NOMO-1 (cell line): ENCODE measurements around the gene FTCD.

Experiments
- DNase-seq, 2 experiments: peaks; one replicate each; lab custom pipeline; 2025; ENCODE audit not compliant: unreplicated experiment in 2 of 2; lab: John Stamatoyannopoulos, UW

Gene FTCD

DNA sequence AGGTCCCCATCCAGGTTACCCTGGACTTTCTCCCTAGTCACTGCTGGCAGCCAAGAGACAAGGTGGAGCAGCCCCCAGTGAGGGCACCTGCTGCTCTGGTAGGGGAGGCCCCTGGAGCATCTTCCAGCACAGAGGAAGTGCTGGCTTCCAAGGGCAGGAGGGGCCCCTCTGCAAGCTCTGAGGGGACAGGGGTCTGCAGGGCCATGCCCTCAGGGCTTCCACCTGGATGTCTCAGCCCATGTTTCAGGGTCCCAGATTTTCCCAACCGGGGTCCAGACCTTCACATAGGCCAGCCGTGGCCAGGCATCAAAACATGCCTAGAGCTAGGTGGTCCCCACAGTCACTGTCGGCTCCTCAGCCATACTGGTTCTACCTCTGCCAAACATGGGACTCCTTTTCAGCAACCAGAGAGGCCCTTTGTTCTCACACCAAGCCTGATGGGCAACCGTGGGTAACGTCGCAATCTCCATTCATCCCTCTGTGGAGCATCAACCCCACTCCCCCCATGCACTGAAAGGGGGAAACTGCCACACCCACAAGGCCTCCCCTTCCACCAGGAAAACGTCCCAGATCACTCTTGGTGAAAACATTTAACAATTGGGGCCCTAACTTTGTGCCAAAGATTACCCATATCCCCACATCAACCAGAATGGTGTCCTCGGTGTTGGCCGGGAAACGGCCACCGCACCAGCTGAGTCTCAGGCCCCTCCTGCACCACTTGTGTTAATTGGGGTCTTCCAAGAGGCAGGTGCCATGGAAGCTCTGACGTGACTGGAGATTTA, 59.4 kb downstream of the FTCD start:
- no peak for DNase-seq

DNA sequence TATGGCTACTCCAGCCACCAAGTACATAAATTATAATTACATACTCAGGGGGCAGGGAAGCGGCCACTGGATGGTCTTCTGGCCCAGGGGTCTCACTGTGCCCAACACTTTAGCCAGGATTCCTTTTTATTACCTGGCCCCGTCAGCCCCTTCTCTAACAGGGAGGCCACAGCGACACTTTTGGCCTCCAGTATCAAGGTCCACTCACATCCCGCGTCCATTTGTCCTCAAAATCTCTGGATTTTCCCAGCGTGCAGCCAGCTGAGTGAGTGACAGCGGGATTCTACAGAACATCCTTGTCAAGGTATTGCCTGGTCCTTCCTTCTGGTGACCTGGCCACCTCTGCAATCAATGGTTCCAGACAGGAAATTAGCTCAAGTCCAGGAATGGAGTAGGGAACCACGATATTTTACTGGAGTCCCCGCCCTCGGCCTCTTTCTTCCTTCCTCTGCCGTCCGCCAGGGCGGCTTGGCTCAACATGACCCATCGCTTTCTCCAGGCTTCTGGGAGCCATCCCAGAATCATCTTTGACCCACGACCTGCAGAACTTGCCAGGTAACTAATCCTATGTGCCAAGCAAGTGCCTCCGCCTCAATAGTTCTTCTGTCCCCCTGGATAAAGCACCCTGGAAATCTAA, 60.2 kb downstream of the FTCD start:
- DNase-seq: no peak

DNA sequence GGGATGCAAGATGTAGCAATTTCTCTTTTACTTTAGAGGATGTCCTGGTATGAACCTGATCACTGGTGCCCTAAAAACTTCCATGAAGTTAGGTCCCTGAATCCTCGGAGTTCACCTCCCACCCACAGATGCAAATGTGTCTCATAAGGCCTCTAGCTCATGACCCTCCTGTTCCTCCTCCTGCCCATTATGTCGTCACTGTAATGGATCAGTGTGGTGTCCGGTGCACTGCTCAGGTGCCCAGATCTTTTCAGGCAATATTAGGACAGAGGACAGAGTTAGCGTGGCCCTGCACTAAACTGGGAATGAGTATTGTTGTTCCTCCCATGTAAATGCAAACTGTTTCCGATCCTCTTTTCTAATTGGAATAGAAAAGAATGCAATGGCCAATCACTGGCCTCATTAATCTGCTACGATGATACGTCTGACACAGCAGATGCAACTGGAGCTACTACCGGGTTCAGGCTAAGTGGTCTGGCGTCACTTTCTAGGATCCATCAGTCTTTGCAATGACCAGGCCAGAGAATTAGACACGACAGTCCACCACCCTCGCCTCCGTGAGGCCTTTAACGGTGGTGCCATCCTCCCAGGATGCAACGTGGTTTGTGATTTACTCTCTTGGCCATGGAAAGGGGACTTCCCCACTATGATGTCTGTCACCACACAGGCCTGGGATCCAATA, 60.8 kb downstream of the FTCD start:
- DNase-seq: no peak

DNA sequence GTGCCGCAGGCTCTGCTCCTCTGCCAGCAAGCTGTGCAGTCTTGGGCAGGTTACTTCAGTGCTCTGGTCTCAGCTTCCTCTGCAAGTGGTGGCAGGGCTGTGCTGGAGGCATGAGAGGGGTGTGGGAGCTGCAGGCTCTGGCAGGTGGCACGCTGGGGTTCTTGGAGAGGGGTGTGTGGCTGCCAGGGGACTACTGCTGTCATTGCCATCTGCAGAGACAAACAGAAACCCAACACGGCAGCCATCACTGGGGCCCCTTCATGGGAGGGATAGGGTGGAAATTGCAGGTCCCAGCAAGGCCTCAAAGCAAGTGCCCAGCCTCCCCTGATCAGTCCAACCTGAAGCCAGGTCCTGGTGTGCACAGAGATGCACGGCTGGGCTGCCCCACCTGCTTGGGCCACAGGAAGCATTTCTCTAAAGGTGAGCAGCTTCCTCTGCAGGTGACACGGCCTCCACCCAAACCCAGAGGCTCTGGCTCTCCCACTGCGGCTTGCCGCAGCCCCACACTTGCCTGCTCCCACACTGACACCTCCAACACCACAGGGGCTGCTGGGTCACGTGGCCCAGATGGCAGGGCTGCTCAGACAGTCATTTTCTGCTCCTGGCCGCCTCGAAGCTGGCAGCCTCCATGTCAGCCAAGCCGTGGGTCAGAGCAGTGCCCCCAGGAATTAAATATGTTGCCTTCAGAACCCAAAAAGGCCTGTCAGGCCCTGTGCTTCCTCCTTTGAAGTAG, 61.5 kb downstream of the FTCD start:
- DNase-seq: no peak

DNA sequence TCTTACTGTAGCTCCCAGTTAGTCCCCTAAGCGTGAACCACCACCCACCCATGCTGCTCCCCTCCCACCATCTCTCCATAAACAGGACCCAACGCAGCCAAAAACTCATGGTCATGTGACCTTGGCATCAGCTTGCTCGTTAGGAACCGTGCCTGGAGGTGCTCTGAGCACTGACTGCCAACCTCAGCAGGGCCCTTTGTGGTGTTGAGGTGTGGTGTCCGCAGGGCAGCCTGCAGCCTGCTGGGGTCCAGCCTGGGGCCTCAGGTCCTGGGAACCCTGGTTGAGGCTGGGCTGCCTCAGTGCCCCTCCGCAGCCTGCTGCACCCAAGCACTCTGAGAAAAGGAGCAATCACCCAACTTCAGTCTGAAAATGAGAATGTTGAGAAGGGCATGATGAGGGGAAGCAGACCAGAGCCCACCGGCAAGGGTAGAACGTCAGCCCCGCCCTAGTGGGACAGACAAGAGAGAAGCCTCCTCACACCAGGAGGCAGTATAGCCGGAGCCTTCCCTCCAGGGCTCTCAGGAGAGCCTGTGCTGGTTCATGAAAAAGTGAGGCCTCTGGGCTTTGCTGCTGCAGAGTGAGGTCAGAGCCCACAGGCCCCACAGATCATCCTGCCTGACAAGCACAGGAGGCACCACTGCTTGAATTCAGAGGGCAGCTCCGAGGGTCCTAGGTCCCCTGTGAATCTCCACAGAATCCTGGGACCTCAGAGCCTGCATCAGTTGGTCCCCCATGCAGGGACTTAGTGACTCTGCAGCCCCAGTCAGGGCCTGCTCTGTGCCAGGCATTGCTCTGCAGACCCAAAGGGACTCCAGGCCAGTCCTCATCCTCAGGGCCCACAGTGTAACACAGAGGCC, 62.3 kb downstream of the FTCD start:
- DNase-seq: no peak

DNA sequence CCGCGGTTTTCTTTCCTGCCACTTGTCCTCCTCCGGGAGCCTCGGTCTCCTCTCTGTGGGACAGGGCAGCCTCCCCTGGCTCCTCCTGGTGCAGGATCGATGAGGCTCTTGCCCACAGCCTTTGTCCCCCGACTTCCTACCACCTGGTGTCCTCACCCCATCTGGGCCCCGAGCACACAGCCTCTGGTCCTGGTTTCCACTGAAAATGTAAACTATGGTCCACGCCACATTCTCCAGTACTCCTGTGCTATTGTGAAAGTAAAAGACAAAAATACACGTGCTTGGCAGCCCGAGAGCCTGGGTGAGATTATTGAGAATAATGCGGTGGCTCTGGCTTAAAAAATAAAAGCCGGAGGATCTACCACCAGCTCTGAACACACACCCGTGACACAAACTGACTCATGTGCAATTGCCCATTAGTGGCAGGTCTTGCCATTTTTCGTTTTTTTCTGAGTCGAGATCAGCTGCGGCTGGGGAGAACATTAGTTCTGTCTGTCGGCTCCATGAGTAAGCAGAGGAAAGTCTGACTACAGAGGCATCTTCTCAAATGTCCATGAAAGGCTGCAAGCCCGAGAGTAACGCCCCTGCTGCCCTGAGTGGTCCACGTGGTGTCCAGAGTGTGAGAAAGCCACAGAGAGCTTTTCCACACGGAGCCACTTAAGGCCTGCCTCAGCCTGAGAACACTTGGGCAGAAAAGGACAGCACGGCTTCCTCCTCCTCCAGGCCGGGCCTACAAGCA, 63.2 kb downstream of the FTCD start:
- no peak for DNase-seq

DNA sequence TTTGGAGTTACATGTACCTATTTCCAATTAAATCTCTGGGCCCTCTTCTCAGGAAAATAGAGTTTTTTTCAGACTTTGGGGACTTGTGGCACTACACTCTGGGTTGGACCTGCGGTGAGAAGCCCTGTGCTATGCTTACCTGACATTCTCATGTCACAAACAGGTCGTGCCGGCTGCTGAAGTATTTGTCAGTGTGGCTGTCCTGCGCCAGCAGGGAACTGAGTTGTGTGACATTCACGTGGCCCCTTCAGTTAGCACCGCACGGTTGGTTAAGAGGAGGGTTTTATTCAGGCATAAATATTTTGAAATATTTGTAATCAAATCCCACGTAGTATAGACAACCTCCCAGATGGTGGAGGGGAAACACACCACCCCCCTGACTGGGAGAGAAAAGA, 63.8 kb downstream of the FTCD start:
- DNase-seq: no peak

DNA sequence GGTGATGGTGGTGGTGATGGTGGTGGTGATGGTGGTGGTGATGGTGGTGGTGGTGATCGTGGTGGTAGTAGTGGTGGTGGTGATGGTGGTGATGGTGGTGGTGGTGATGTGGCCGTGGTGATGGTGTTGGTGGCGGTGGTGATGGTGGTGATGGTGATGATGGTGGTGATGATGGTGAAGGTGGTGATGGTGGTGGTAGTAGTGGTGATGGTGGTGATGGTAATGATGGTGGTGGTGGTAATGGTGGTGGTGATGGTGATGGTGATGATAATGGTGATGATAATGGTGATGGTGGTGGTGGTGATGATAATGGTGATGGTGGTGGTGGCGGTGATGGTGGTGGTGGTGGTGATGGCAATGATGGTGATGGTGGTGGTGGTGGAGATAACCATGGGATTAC, 64.3 kb downstream of the FTCD start:
- DNase-seq: no peak

DNA sequence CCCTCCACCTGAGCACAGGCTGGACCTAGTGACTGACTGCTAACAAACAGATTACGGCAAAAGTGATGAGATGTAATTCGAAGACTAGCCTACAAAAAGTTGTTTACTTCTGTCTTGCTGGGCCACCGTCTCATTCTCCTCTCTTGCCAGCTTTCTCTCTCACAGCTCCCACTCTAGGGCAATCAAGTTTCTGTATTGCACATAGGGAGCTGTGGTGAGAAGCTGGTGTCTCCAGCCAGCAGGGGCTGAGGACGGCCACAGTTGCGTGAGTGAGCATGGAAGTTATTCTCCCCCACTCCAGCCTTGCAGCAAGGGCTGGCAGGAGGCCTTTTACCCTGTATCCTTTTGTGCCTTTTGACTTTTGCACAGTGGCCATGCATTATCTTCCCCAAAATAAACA, 66.1 kb downstream of the FTCD start:
- DNase-seq: no peak

DNA sequence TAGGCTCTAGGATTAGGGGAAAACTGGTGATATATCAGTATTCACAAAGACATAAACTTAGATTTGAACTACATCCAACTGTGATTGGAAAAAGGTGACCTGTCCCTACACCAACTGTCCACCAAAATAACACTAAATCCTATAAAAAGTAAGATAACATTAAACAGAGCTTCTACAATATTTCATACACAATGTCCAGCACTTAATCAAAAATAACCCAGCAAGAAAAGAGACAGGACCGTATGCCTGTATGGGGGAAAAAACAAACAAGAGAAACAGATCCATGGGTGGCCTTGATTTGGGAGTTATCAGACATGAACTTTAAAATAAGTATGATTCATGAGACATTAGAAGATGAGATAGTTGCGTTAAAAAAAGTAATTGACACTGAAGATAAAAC, 67.2 kb downstream of the FTCD start:
- DNase-seq: no peak

DNA sequence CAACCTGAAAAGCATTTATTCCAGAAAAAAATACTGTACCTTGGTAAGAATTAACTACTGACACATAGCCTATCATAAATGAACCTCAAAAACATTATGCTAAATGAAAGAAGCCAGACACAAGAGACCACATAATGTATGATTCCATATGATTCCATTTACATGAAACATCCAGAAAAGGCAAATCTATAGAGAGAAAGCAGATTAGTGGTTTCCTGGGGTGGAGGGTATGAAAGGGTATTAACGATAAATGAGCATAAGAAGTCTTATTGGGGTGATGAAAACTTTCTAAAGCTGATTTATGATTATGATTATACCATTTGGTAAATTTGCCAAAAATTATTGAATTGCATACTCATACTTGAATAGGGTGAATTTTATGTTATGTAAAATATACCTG, 67.7 kb downstream of the FTCD start:
- DNase-seq: no peak
